DND-41 (cell line): ENCODE measurements around the gene IHH.

Source experiments
- ATAC-seq: fragments of 200-7000 bp; cut with Tn5 transposase; 3 replicates; pipeline ENCODE4 v1.9.1; 2021; ENCODE audit warnings: low read depth; ENCODE audit not compliant: insufficient read depth
- DNase-seq: peaks from one replicate; pipeline ENCODE4 v3.0.0-alpha.2; 2020
- H2AFZ ChIP-seq: 2 replicates; pipeline ENCODE4 v1.6.0; 2012; ENCODE audit warnings: low read depth, low read length
- H3K27ac ChIP-seq: 2 replicates; pipeline ENCODE4 v1.5.1; 2012; ENCODE audit warnings: low read length, inconsistent platforms
- H3K27me3 ChIP-seq: fragments of 200-600 bp; sonication (generic); 2 replicates; pipeline ENCODE4 v1.6.0; 2012; ENCODE audit warnings: low read length, mild to moderate bottlenecking, inconsistent platforms; ENCODE audit not compliant: insufficient read depth, poor library complexity
- H3K36me3 ChIP-seq: 2 replicates; pipeline ENCODE4 v1.5.1; 2012; ENCODE audit warnings: low read length, inconsistent platforms; ENCODE audit not compliant: insufficient read depth
- H3K4me1 ChIP-seq: 2 replicates; pipeline ENCODE4 v1.5.1; 2012; ENCODE audit warnings: mild to moderate bottlenecking, low read length; ENCODE audit not compliant: insufficient read depth
- H3K4me2 ChIP-seq: 2 replicates; pipeline ENCODE4 v1.6.0; 2012; ENCODE audit warnings: mild to moderate bottlenecking, moderate library complexity, low read length, inconsistent platforms; ENCODE audit not compliant: insufficient read depth
- H3K4me3 ChIP-seq, 2 experiments: fragments of 200-600 bp in 1 of 2; shearing (Covaris generic) in 1 of 2; 2 replicates each; pipeline ENCODE4 v1.5.1; 2012 to 2016; ENCODE audit warnings: inconsistent platforms in 2 of 2, low read length in 2 of 2, mild to moderate bottlenecking in 2 of 2, low read depth in 1 of 2, moderate library complexity in 1 of 2
- H3K79me2 ChIP-seq: 2 replicates; pipeline ENCODE4 v1.6.0; 2012; ENCODE audit warnings: low read length, inconsistent platforms; ENCODE audit not compliant: insufficient read depth
- H3K9ac ChIP-seq: 2 replicates; pipeline ENCODE4 v1.6.0; 2012; ENCODE audit warnings: low read depth, mild to moderate bottlenecking, inconsistent platforms, low read length, moderate library complexity
- H3K9me3 ChIP-seq: 2 replicates; pipeline ENCODE4 v1.5.1; 2012; ENCODE audit warnings: low read length, moderate library complexity, mild to moderate bottlenecking, inconsistent platforms; ENCODE audit not compliant: insufficient read depth, severe bottlenecking
- H4K20me1 ChIP-seq: 2 replicates; pipeline ENCODE4 v1.6.0; 2012; ENCODE audit warnings: low read length; ENCODE audit not compliant: insufficient read depth
- CTCF ChIP-seq: IDR thresholded peaks from 2 replicates; pipeline ENCODE4 v1.5.1; 2012; ENCODE audit warnings: borderline replicate concordance, low read length, moderate library complexity, mild to moderate bottlenecking; ENCODE audit not compliant: poor library complexity, severe bottlenecking; ENCODE audit errors: extremely low read depth
- EZH2 ChIP-seq: IDR thresholded peaks from 3 replicates; pipeline ENCODE4 v1.6.1; 2012; ENCODE audit warnings: borderline replicate concordance, low read depth, mild to moderate bottlenecking, moderate library complexity, low read length, inconsistent platforms; ENCODE audit not compliant: severe bottlenecking

IHH gene

DNA sequence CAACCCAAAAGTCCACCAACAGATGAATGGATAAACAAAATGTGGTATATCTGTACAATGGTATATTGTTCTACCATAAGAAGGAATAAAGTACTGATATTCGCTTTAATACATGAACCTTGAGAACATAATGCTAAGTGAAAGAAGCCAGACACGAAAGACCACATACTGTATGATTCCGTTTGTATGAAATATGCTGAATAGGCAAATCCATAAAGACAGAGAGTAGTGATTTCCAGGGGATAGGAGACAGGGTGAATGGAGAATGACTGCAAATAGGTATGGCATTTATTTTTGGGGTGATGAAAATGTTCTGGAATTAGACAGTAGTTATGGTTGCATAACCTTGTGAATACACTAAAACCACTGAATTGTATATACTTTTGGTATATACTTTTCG, 28.6 kb upstream of the IHH start:
- Histone ChIP-seq H3K27me3 (no peaks in the 10 kb centered on the region), H3K9ac (no peak overlapping the region), H3K36me3 (no peaks in the 10 kb centered on the region; the same call in 1 of the 2 replicates), H4K20me1 (no peaks in the 10 kb centered on the region), H3K4me1 (no peaks in the 10 kb centered on the region), H2AFZ (no peak overlapping the region), H3K27ac (no peak overlapping the region), H3K4me3 (no peak overlapping the region), H3K9me3 (no peaks in the 10 kb centered on the region), H3K4me2 (no peak overlapping the region), H3K79me2 (no peaks in the 10 kb centered on the region)
- TF ChIP-seq EZH2 (no peak), CTCF (no peak)
- ATAC-seq (no peak), DNase-seq (no peak)

- Histone ChIP-seq H3K27ac (no peak overlapping the region), H3K27me3 (no peaks in the 10 kb centered on the region), H4K20me1 (no peaks in the 10 kb centered on the region), H3K9ac (no peak overlapping the region), H2AFZ (no peak overlapping the region), H3K4me1 (no peaks in the 10 kb centered on the region), H3K9me3 (no peaks in the 10 kb centered on the region), H3K36me3 (no peaks in the 10 kb centered on the region), H3K79me2 (no peaks in the 10 kb centered on the region), H3K4me3 (no peak overlapping the region), H3K4me2 (no peak overlapping the region)
- no peak for TF ChIP-seq EZH2
- no peak for TF ChIP-seq CTCF
- ATAC-seq (no peak), DNase-seq (no peak)
These were observed 27.1 kb upstream of the IHH start for GRCh38 chr2:219087848-219088247.

DNA sequence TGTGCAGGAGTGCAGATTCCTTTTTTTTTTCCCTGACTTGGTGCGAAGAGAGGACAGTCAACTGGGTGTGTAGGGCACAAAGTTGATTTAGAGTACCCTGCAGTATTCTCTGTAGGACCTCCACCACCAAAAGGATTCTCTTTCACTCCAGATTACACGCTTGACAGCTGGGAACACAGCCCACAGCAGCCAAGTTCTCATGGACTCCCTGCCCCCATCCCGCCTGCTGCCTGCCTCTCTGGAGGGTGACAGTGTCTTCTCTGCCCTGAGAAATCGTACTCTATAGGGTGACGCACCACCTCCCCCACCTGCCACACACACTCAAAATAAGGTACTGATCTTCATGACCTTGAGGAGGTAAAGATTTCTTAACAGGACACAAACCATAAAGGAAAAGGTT, 26.6 kb upstream of the IHH start:
- Histone ChIP-seq H3K27ac (no peak overlapping the region), H3K4me2 (no peak overlapping the region)

More for the DNA sequence above, 26.6 kb upstream of the IHH start:
- H3K27me3 ChIP-seq: no peaks in the 10 kb centered on the region
- H3K4me1 ChIP-seq: no peaks in the 10 kb centered on the region
- DNase-seq (no peak), ATAC-seq (no peak)
- TF ChIP-seq CTCF (no peak), EZH2 (no peak)
- no peak overlapping the region for H3K9ac ChIP-seq
- H4K20me1 ChIP-seq: no peaks in the 10 kb centered on the region
- no peak overlapping the region for H3K4me3 ChIP-seq
- no peaks in the 10 kb centered on the region for H3K9me3 ChIP-seq
- no peaks in the 10 kb centered on the region for H3K36me3 ChIP-seq
- H3K79me2 ChIP-seq: no peaks in the 10 kb centered on the region
- no peak overlapping the region for H2AFZ ChIP-seq
